HG03354 (cell line): ENCODE measurements around the gene COX8A.
"Not testable (repeated sequence)": the region's sequence is repeated elsewhere in the genome, so short reads cannot be mapped to it uniquely, and the experiment has no call there.

Experiments
- ATAC-seq: cut with Tn5 transposase; IDR thresholded peaks from one replicate; pipeline ENCODE4 v1.9.1; 2021; ENCODE audit warnings: mild to moderate bottlenecking; ENCODE audit not compliant: unreplicated experiment, poor library complexity, severe bottlenecking

The COX8A gene

DNA sequence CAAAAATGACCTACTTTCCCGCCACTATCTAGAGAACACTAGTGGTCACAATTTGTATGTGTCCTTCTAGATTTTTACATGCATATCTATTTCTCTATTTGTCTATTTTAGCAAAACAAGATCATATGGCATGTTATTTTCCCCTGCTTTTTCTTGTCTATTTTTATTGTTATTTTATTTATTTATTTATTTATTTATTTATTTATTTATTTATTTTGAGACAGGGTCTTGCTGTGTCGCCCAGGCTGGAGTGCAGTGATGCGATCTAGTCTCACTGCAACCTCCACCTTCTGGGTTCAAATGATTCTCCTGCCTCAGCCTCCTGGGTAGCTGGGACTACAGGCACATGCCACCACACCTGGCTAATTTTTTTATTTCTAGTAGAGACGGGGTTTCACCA, 10.5 kb upstream of the COX8A start:
- ATAC-seq = not testable (repeated sequence)

DNA sequence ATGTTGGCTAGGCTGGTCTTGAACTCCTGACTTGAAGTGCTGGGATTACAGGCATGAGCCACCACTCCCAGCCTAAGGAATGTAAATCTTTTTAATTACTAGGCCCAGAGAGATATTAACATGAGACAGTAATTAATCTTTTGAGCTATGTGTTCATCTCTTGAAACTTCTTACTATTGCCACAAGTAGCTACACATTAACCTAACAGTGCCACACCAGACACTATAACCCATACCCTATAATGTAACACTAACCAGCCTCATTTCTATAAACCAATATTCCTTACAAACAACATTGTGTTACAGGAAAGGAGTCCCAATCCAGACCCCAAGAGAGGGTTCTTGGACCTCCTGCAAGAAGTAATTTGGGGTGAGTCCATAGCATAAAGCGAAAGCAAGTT, 8.0 kb upstream of the COX8A start:
- ATAC-seq = no peak

DNA sequence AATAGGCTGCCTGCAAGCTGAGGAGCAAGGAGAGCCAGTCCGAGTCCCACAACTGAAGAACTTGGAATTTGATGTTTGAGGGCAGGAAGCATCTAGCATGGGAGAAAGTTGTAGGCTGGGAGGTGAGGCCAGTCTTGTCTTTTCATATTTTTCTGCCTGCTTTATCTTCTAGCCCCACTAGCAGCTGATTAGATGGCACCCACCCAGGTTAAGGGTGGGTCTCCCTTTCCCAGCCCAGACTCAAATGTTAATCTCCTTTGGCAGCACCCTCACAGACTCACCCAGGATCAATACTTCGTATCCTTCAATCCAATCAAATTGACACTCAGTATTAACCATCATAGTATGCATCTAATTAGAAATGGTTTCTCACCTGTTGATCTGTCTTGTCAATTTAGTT, 5.0 kb upstream of the COX8A start:
- ATAC-seq = no peak

DNA sequence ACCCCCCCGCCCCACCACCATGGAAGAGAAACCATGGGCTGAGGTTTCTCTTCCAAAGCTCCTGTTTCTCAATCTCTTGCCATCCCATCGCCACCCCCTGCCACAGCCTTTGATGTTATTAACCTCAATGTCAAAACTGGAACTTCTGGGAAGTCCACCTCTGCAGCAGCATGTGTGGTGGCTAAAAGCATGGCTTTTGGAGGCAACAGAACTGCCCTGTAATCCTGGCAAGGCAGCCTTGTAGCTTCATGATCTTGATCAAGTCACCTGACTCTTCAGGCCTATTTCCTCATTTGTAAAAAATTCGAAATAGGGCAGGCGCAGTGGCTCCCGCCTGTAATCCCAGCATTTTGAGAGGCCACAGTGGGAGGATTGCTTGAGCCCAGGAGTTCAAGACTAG, 3.5 kb upstream of the COX8A start:
- no peak for ATAC-seq

DNA sequence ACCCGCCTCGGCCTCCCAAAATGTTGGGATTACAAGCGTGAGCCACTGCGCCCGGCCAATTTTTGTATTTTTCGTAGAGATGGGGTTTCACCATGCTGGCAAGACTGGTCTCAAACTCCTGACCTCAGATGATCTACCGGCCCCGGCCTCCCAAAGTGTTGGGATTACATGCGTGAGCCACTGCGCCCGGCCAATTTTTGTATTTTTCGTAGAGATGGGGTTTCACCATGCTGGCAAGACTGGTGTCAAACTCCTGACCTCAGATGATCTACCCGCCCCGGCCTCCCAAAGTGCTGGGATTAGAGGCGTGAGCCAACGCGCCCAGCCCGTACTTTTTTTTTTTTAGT, 535 bp upstream of the COX8A start:
- ATAC-seq = not testable (repeated sequence)

DNA sequence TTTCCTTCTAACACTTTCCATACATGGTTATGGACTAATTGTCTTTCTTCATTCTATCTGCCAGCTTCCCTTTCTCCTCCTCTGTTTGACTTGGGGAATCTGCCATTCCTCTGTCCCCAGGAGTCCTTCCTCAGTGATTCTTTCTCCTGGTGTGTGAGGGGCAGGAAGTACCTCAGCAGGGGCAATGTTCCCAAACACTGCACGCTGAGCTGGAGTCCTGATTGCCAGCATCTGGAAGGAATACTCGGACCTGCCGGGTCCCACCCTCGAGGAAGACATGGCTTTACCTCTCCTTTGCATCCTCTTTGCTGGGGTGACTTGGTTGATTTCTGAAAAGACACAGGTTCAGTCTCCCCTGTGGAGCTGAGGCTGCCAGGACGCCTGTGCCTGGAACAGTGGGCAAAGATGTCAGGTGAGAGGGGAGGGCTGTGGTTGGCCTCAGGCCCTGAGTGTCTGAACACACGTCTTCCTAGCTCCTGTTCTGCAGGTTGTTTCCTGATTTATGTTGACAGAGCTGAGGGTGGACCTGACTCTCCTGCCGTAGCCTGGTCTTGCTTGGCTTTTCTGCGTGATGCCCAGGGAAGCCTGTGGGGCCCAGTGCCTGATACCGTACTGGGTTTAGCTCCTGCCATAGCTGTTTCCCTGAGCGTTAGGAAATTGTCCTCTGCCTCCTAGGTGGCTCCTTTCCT, 4.3 kb downstream of the COX8A start:
- ATAC-seq = no peak

DNA sequence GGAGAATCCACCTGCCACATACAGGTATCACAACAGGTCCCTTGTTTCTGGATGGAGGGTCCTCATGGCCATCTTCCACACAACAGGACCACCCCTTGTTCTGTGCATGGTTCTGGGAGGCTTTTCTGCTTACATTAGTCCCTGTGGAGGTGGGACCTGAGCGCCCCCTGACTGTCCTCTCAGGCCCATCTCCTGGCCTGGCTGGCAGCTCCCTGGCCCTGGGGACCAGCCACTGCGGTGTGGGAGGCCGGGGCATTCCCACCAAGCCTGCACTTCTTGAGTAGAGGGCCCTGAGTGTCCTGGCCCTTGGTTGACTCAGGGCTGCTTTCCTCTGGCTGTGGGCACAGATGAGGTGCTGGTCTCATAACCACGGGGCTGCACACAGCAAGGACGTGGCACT, 5.0 kb downstream of the COX8A start:
- ATAC-seq = no peak

DNA sequence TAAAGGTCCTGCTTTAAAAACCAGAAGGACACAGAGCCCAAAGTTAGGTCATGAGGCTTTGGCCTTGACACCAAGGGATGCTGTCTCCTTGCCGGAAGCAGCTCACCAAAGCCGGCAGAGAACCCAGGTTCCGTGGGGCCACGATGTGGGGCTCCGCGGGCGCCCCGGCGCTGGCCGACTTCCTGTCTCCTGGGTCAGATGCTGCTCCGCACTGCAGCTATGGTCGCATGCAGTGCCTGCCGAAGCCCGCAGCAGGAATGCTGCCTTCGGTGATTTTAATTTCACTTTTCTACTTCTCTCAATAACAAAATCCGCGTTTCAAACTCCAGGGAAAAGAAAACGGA, 11.4 kb downstream of the COX8A start:
- ATAC-seq = peak; percentile 49

DNA sequence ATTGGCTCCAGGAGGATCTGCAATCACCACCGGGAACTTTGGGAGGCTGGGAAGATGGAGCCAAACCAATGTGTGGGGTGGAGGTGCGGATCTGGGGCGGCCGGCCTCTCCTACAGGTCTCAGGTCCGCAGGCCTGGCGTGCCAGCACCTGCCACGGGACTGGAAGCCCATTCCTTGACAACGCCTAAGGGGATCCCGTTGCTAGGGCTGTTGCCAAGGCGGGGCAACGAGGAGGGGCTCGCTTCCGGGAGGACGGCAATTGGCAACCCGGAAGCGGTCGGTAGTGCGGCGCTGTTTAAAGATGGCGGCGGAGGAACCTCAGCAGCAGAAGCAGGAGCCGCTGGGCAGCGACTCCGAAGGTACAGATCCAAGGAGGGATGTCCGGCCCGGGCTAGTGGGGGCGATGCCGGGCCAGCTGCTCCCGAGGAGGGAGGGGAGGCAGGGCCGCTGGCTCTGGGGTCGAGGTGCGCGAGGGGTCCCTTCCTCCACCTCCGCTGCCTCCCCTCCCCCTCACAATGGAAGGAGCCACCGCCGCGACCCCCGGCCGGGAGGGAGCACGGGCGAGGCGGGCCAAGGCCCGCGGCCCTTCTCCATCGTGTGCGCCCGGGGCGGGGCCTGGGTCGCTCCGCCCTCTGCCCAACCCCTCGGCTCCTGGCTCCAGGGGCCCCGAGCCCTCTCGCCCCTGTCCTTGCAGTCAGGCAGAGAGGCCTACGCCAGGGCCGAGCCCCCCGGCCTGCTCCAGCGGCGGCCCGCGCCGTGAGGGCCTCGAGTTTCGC, 11.9 kb downstream of the COX8A start, which contains the start of gene OTUB1:
TSS of gene OTUB1 (plus strand) at position 283 of the 776 bp plus-strand sequence. CDS start at position 302, 19 bp downstream.
- peak; percentile 90 for ATAC-seq

DNA sequence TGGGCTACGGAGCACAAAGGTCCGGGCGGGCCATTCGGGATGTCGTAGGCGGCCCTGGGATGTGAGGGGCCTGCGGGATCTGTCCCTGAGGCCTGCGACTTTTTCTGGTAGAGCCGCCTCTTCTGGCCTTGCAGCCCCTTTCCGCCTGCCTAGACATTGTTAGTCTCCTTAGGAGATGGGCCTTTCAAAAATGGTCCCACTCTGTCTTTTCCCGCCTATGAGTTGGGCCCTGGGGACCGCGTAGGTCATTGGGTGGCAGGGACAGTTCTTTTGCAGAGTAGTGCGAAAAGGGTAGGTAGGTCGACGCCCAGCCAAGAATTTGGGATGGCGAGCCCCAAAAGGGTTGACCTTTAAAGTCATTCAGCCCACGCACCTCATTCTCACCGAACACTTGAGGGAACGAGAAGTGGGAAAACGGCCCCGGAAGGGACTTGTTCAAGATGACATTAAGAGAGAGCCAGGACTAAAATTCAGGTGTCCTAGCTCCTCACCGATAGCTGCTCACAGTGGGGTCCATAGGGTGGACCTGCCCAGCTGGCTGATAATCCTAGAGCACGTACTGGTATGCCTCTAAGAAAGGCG, 12.6 kb downstream of the COX8A start:
- ATAC-seq = no peak

DNA sequence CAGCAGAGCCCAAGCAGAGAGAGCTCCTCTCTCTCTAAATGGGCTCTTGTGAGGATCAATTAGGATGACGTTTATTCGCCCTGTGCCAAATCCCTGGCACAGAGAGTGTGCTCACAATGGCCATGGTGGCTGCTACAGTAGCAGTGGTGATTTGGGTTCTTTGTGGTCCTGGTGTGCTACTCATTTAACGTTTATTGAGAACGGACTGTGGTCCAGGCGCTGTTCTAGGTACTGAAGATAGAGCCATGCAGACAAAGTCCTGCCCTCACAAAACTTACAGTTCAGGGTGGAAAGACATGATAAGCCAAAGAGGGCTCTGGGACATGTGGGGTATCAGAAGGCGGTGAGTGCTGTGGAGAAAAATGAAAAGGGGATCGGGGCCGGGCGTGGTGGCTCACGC, 17.1 kb downstream of the COX8A start:
- ATAC-seq = no peak

DNA sequence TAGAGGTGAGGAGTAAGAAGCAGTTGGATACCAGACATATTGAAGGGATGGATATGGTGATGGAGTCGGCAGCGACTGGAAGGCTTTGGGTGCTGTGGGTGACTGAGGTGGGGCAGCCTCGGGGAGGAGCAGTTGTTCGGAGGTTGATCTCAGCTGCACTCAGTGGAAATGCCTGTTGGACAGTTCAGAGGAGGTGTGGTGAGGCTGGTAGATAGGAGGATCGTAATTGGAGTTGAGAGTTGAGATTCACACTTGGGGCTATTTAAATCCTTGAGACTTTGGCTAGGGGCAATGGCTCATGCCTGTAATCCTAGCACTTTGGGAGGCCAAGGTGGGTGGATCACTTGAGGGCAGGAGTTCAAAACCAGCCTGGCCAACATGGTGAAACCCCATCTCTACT, 18.7 kb downstream of the COX8A start:
- ATAC-seq = no peak

DNA sequence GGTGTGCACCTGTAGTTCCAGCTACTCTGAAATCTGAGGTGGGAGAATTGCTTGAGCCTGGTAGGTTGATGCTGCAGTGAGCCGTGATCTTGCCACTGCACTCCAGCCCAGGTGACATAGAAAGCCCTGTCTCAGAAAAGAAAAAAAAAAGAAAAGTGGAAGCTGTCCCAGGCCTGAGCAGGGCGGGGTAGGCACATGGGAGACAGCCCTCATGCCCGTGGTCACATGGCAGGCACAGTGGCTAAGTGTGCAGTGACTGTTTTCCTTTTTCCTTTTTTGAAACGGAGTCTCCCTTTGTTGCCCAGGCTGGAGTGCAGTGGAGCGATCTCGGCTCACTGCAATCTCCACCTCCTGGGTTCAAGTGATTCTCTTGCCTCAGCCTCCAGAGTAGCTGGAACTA, 19.6 kb downstream of the COX8A start:
- ATAC-seq = no peak

DNA sequence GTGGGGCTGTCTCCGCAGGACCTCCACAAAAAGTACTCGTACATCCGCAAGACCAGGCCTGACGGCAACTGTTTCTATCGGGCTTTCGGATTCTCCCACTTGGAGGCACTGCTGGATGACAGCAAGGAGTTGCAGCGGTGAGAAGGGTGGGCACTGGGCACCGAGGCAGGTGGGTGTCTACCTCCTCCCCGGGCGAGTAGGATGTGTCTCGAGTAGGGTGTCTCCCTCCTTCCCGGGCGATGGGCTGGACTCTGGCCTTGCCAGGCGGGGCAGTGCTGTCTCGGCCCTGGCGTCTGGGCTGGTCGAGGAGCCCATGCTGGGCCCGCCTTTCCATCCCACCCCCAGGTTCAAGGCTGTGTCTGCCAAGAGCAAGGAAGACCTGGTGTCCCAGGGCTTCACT, 22.1 kb downstream of the COX8A start:
- no peak for ATAC-seq

DNA sequence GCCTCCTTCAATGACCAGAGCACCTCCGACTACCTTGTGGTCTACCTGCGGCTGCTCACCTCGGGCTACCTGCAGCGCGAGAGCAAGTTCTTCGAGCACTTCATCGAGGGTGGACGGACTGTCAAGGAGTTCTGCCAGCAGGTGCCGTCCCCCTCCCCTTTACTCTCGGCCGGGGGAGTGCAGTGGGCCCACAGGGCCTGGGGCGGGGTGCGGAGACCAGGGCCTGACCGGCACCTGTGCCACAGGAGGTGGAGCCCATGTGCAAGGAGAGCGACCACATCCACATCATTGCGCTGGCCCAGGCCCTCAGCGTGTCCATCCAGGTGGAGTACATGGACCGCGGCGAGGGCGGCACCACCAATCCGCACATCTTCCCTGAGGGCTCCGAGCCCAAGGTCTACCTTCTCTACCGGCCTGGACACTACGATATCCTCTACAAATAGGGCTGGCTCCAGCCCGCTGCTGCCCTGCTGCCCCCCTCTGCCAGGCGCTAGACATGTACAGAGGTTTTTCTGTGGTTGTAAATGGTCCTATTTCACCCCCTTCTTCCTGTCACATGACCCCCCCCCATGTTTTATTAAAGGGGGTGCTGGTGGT, 22.8 kb downstream of the COX8A start:
- ATAC-seq = no peak

DNA sequence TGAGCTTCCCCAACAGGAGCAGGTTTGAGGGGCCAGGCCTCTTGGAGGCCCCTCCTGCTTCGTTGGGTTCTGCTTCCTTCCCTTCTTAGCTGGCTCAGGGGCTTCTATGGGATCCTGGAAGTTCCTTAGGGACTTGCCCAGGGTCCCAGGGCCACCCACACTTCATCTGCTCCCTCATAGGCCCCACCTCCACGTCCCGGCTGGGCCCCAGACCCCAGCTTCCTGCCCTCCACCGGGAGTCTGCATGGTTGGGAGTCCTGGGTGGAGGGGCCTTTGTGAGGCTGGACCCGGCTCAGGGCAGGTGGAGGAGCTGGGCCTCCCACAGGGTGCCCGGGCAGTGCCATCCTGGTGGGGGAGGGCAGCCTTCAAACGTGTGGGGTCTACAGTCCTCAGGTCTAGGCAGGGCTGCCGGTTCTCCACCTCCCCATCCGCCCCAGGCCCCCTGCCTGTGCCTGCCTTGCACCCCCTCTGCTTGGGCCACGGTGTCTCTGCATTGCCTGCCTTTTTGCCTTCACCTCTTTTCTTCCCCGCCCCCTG, 23.4 kb downstream of the COX8A start:
- no peak for ATAC-seq

DNA sequence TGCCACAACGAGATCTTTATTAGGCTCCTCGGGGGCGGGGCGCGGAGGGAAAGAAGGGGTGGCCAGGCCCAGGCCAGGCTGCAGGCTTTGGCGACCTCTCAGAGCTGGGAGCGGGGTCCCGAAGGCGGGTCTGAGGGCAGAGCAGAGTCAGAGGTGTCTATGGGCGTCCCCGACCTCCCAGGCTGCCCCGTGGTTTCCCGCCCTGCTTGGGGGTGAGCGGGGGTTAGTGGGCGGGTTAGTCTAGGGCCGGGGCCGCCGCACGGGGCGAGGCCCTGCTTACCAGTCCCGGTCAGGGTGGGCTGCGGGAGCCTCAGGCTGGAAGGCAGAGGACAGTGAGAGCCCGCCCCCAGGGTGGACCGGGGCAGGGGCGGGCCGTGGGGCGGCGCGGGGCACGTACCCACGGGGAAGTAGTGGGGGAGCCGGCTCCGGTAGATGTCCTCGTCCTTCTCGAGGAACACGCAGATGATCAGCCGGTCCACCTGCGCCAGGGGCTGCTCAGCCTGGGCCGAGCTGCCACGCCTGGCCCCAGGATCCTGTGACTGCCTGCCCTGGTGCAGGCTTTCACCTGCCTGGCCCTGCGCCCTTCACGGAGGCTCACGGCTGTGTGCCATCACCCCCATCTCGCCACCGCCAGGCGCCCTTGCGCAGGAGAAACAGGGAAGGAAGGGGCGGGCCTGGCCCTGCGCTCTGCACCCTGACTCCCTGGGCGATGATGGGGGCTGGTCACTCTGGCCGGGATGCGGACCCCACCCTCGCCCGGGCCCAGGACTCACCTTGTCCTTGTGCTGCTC, 24.3 kb downstream of the COX8A start:
- no peak for ATAC-seq

DNA sequence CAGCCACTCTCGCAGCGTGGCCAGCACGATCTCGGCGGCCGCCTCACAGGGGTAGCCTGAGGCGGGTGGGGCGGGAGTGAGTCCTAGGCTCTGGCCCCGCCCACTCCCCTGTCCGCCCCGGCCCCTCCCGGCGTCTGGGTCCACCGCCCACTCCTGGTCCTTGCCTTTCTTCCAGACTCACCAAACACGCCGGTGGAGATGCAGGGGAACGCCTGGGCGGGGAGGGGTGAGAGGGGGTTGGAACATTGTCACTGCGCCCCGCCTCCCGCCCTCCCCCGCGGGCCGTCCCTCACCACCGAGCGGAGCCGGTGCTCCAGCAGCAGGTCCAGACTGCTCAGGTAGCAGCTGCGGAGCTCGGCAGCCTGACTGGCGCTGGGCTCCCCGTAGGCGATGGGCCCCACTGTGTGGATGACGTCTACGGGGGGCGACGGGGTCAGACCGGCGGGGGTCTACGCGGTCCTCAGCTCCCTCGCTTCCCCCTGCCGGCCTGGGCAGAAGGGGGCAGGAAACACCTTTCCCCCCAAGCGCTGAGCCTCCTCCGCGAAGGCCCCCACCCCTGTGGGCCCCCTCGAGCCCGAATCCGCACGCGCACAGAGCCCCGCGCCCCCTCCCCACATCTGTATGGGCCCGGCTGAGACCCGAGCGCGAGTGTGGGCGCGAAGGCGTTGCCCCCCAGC, 25.1 kb downstream of the COX8A start:
- ATAC-seq = no peak

DNA sequence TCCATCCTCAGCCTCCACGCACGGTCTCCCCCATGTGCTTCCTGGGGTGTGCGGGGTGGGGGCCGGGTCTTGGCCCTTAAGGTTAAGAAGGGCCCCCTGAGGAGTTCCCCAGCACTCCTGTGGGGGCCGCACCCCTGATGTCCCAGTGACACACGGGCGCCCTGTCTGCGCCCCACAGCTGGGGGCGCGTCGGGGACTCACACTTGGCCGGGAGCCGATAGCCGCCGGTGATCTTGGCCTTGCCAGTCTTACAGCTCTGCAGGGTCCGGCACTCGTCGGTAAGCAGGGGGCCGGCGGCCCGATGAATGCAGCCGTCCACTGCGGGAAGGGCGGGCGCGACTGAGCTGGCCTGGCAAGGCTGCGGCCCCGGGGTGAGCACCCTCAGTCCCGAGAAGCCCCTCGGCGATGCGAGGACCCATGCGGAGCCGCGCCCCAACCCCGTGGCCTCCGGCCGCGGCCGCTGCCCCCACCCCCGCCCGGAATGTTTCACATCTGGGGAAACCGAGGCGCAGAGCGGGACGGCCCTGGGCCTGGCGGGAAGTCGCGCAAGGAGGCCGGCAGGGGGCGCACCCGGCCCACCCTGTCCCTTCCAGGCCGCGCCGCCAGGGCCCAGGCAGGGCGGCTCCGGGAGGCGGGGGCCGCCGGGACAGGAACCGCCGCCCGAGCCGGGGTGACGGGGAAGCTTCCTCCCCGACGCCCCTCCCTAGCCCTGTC, 25.8 kb downstream of the COX8A start:
- peak; percentile 47 for ATAC-seq
